Heart left ventricle (tissue), 13 donors: Measurements from ENCODE around the gene SMOC2.

Experiments
- CTCF ChIP-seq, 12 donors: fragments of 200-600 bp; sonication (generic) in 4 of 12; IDR thresholded peaks; one replicate each; pipeline versions ENCODE4 v1.5.0 to v1.8.0; 2018 to 2022; ENCODE audit warnings: antibody characterized with exemption in 12 of 12, mild to moderate bottlenecking in 5 of 12
- POLR2A ChIP-seq, 2 donors: fragments of 450-650 bp; IDR thresholded peaks; one replicate each; pipeline ENCODE4 v1.6.1; 2017; ENCODE audit warnings: antibody characterized with exemption in 2 of 2, mild to moderate bottlenecking in 2 of 2, moderate library complexity in 2 of 2
- donor health status: ischemic (EF 13 %, LVEDD 7.1; RV severe dilation, severe dysfunction).
- donor health status: DM: no; HTN: yes; CAD: no.
- donor health status: DM: no; HTN: no; CAD: no.
- donor health status: ischemic (EF 25% LVEDD 6.9; RV normal size, moderate dysfunction).
- donor health status: ischemic (EF 25% LVEDD 5.7; RV mildly dilated, moderate dysfunction).
- donor health status: ischemic (EF 35%, LVEDD 5.7; RV mildly dilated, moderate dysfunction).
- donor health status: nonischemic (EF 11% LVEDD 7.7; RV severe dilation, severe dysfunction).
- donor health status: DM: yes; HTN: yes; CAD: no.
- donor health status: PGD.
- donor health status: ischemic (EF 29% LVEDD 5.4; RV normal size, mild dysfunction).
- donor health status: nonischemic (EF 23%, LVEDD 6.1; RV moderate dilation, normal function).

GRCh38 chr6:168397012-168397411, 44.0 kb upstream of the SMOC2 start:
- TF ChIP-seq POLR2A (IDR thresholded peaks at IDR 0.05) (no peak), CTCF (IDR thresholded peaks at IDR 0.05) (no peak)
